Ovary (tissue), 3 donors: ENCODE data around the gene JPH3.

Experiments used
- CTCF ChIP-seq, 3 donors: fragments of 450-650 bp in 2 of 3; fragments of 200-600 bp in 1 of 3; IDR thresholded peaks; one replicate each; pipeline versions ENCODE4 v1.5.1 to v1.8.0; 2016 to 2022; ENCODE audit warnings: antibody characterized with exemption in 3 of 3, mild to moderate bottlenecking in 1 of 3
- EP300 ChIP-seq: sonication (generic); formaldehyde crosslinking; IDR thresholded peaks from one replicate; pipeline ENCODE4 v1.6.1; 2017; ENCODE audit warnings: antibody characterized with exemption
- donor health status: DM: no; HTN: no; CAD: no.

GRCh38 chr16:87628246-87628923, 26.1 kb downstream of the JPH3 start:
- TF ChIP-seq CTCF (IDR thresholded peaks at IDR 0.05) (no peak), EP300 (no peak)
